HepG2 (cell line): ENCODE results near the gene C11orf58. TPM values are rescaled to one million over a fixed set of nuclear protein-coding genes. Genes with fewer than 3 reads are reported as not detected.

Experiments used
- ATAC-seq: fragments of 200-7000 bp; cut with Tn5 transposase; 3 replicates; pipeline ENCODE4 v1.9.1; 2020; ENCODE audit warnings: mild to moderate bottlenecking, moderate library complexity
- BruUV-seq: library from RNA; stranded (reverse); fragments of 400-500 nt; replicated peaks from 2 replicates; lab custom pipeline; 2021; lab: Mats Ljungman, UMichigan
- CTCF ChIA-PET: fragments of 300-600 bp; formaldehyde crosslinking; extraction: SDS; loops from one replicate; lab custom pipeline; 2021; ENCODE audit warnings: low total read pairs, inconsistent platforms, low intra/inter-chr PET ratio; lab: Yijun Ruan, JAX
- POLR2A ChIA-PET: fragments of 350-600 bp; sonication (Branson Sonifier 250); formaldehyde crosslinking; loops from one replicate; lab custom pipeline; 2020; ENCODE audit warnings: antibody characterized with exemption, inconsistent platforms; lab: Yijun Ruan, JAX
- DNase-seq: peaks from one replicate; pipeline ENCODE4 v3.0.0-alpha.2; 2015; ENCODE audit warnings: low spot score
- FAIRE-seq: peaks from 3 replicates; lab custom pipeline; 2011; peaks lifted over from hg19 to GRCh38; lab: Jason Lieb, UNC
- H2AFZ ChIP-seq: one replicate; pipeline ENCODE4 v1.6.1; 2011; ENCODE audit warnings: low read length, inconsistent platforms
- H3K27ac ChIP-seq: fragments of 300-600 bp; 3 replicates; pipeline ENCODE4 v1.8.0; 2011; ENCODE audit warnings: mixed run types, mild to moderate bottlenecking, mixed read lengths, low read length, inconsistent platforms; ENCODE audit not compliant: insufficient read depth; ENCODE audit errors: extremely low read length
- H3K27me3 ChIP-seq, 2 experiments: fragments of 200-600 bp in 1 of 2; 2 replicates in 1 of 2; 3 replicates in 1 of 2; pipeline versions ENCODE4 v1.6.0 to v1.8.0; 2011; ENCODE audit warnings: low read length in 2 of 2, mild to moderate bottlenecking in 2 of 2, moderate library complexity in 2 of 2, inconsistent platforms in 1 of 2; ENCODE audit not compliant: insufficient read depth in 2 of 2, control insufficient read depth in 1 of 2
- H3K36me3 ChIP-seq, 2 experiments: fragments of 200-600 bp in 1 of 2; replicated peaks in 1 of 2; 2 replicates in 1 of 2; 3 replicates in 1 of 2; pipeline versions ENCODE4 v1.5.1 to v1.8.0; 2011; ENCODE audit warnings: low read length in 2 of 2, inconsistent platforms in 1 of 2; ENCODE audit not compliant: insufficient read depth in 2 of 2, control insufficient read depth in 1 of 2
- H3K4me1 ChIP-seq: 2 replicates; pipeline ENCODE4 v1.5.1; 2012; ENCODE audit warnings: low read length, inconsistent platforms; ENCODE audit not compliant: insufficient read depth
- H3K4me2 ChIP-seq: 2 replicates; pipeline ENCODE4 v1.6.0; 2011; ENCODE audit warnings: low read depth, low read length, inconsistent platforms
- H3K4me3 ChIP-seq, 3 experiments: fragments of 200-600 bp in 1 of 3; sonication (generic), shearing (Covaris generic) in 1 of 3; replicated peaks in 1 of 3; 2 replicates each; pipeline ENCODE4 v1.5.1; 2011 to 2016; ENCODE audit warnings: low read length in 3 of 3, inconsistent platforms in 2 of 3, low read depth in 2 of 3, mild to moderate bottlenecking in 2 of 3, control low read depth in 1 of 3, mixed read lengths in 1 of 3; ENCODE audit not compliant: insufficient read depth in 1 of 3
- H3K79me2 ChIP-seq: one replicate; pipeline ENCODE4 v1.6.1; 2011; ENCODE audit warnings: low read length, inconsistent platforms; ENCODE audit not compliant: insufficient read depth
- H3K9ac ChIP-seq: 2 replicates; pipeline ENCODE4 v1.6.0; 2011; ENCODE audit warnings: mild to moderate bottlenecking, low read depth, low read length, inconsistent platforms; ENCODE audit not compliant: insufficient read depth
- H3K9me3 ChIP-seq: 2 replicates; pipeline ENCODE4 v1.5.1; 2012; ENCODE audit warnings: mild to moderate bottlenecking, low read length
- H4K20me1 ChIP-seq: 2 replicates; pipeline ENCODE4 v1.6.0; 2011; ENCODE audit warnings: inconsistent platforms, mild to moderate bottlenecking, low read length, moderate library complexity; ENCODE audit not compliant: insufficient read depth
- AGO2 ChIP-seq: fragments of 200-400 bp; formaldehyde crosslinking; optimal IDR thresholded peaks from 2 replicates; pipeline ENCODE3; 2017; ENCODE audit warnings: mild to moderate bottlenecking, low read depth, low read length, moderate library complexity
- BRD4 ChIP-seq: sonication (generic); formaldehyde crosslinking; IDR thresholded peaks from 2 replicates; pipeline ENCODE4 v1.4.0; 2020; ENCODE audit warnings: missing genetic modification reagents
- FOXO1 ChIP-seq: sonication (generic); formaldehyde crosslinking; IDR thresholded peaks from 2 replicates; pipeline ENCODE4 v1.4.0; 2020; ENCODE audit warnings: missing genetic modification reagents
- FOXP4 ChIP-seq: sonication (generic); formaldehyde crosslinking; IDR thresholded peaks from 2 replicates; pipeline ENCODE4 v1.4.0; 2020; ENCODE audit warnings: missing genetic modification reagents
- MAFG ChIP-seq: sonication (generic); formaldehyde crosslinking; IDR thresholded peaks from 2 replicates; pipeline ENCODE4 v1.5.1; 2020; ENCODE audit warnings: mild to moderate bottlenecking, missing genetic modification reagents
- MEIS2 ChIP-seq: sonication (generic); formaldehyde crosslinking; IDR thresholded peaks from 2 replicates; pipeline ENCODE4 v1.9.0; 2021; ENCODE audit warnings: mild to moderate bottlenecking, missing genetic modification reagents
- MYC ChIP-seq: sonication (generic); formaldehyde crosslinking; IDR thresholded peaks from 2 replicates; pipeline ENCODE4 v1.9.0; 2021; ENCODE audit warnings: missing genetic modification reagents, borderline replicate concordance
- NR0B2 ChIP-seq: sonication (generic); formaldehyde crosslinking; IDR thresholded peaks from 2 replicates; pipeline ENCODE4 v1.4.0; 2020; ENCODE audit warnings: mild to moderate bottlenecking, missing genetic modification reagents
- NR2C2 ChIP-seq: sonication (generic); formaldehyde crosslinking; IDR thresholded peaks from 2 replicates; pipeline ENCODE4 v1.4.0; 2020; ENCODE audit warnings: missing genetic modification reagents, mild to moderate bottlenecking, moderate library complexity, borderline replicate concordance
- PHB2 ChIP-seq: fragments of 450-650 bp; IDR thresholded peaks from 2 replicates; pipeline ENCODE4 v1.6.1; 2018; ENCODE audit not compliant: partially characterized antibody
- ZFP82 ChIP-seq: sonication (generic); formaldehyde crosslinking; IDR thresholded peaks from 2 replicates; pipeline ENCODE4 v1.5.1; 2020; ENCODE audit warnings: mild to moderate bottlenecking, missing genetic modification reagents, borderline replicate concordance
- ZKSCAN5 ChIP-seq: sonication (generic); formaldehyde crosslinking; IDR thresholded peaks from 2 replicates; pipeline ENCODE4 v1.5.1; 2020; ENCODE audit warnings: mild to moderate bottlenecking, missing genetic modification reagents
- ZNF331 ChIP-seq: sonication (generic); formaldehyde crosslinking; IDR thresholded peaks from 2 replicates; pipeline ENCODE4 v1.4.0; 2020; ENCODE audit warnings: missing genetic modification reagents
- ZNF530 ChIP-seq: sonication (generic); formaldehyde crosslinking; IDR thresholded peaks from 2 replicates; pipeline ENCODE4 v1.5.0; 2020; ENCODE audit warnings: low read depth, mild to moderate bottlenecking, missing genetic modification reagents
- WGBS: methylation state at CpG from one replicate; pipeline ENCODE4 v1.1.6; 2017; ENCODE audit warnings: low lambda C conversion rate; 5-methylcytosine and 5-hydroxymethylcytosine counted together
- in situ Hi-C: cut with HindIII; loops from 2 replicates; pipeline ENCODE4 v1.10.0; 2017; ENCODE audit warnings: low pct_unique_long_range_greater_than_20kb; ENCODE audit not compliant: extremely low pct_ligation_motif_present
- intact Hi-C: fragments of 100-400 bp; cut with micrococcal nuclease; formaldehyde crosslinking; loops from one replicate; pipeline ENCODE4 v1.10.0; 2022; ENCODE audit not compliant: unreplicated experiment
- polyA plus RNA-seq, 8 experiments: library from polyadenylated mRNA; depleted of rRNA in 3 of 8; stranded (reverse) in 7 of 8; unstranded in 1 of 8; fragments of >200 nt; fragmentation: Illumina TruSeq in 4 of 8; extraction: Trizol in 4 of 8; gene quantifications; 2 replicates each; pipeline versions ENCODE4 v1.2.1 to v1.2.3, GENCODE V29; 2011 to 2016; ENCODE audit warnings: low read depth in 4 of 8, missing spikeins in 1 of 8, mixed read lengths in 1 of 8; ENCODE audit not compliant: insufficient read depth in 1 of 8
- total RNA-seq, 5 experiments: library from RNA; depleted of rRNA; stranded (reverse); fragments of >200 nt; fragmentation: Illumina TruSeq; extraction: Trizol; gene quantifications; 2 replicates each; pipeline ENCODE4 v1.2.3, GENCODE V29; 2016; ENCODE audit warnings: low read depth in 1 of 5
- TF ChIP-seq, protein P1 (sequence below): sonication (generic); formaldehyde crosslinking; IDR thresholded peaks from 2 replicates; pipeline ENCODE4 v1.5.1; 2020; ENCODE audit warnings: missing genetic modification reagents, mild to moderate bottlenecking, borderline replicate concordance
- TF ChIP-seq, protein P2 (sequence below): sonication (generic); formaldehyde crosslinking; conservative IDR thresholded peaks from 2 replicates; pipeline ENCODE4 v1.5.0; 2020; ENCODE audit warnings: missing genetic modification reagents
- TF ChIP-seq, protein P3 (sequence below): IDR thresholded peaks from 2 replicates; pipeline ENCODE4 v1.6.1; 2016

C11orf58 gene
- total and polyA plus RNA-seq, 2 of the 13 experiments (the other 11 are each of a cell fraction or from before 2014, with no cell fraction given) = 83.8 to 167 TPM

DNA sequence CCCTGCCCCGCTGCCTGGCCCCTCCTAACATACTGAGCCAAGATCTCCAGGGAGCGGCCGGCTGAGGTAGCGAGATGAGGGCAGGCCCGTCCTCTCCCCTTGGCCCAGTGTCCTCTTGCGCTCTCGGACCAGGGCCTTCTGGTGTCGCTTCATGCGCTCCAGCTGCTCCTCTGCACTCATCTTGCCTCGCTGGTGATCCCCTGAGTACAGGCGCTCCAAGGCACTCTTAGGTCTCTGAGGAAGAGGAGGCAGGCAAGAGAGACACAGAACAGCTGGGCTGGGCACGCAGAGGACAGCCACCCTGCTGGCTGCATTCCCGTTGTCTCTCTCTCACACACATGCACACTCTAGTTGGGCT, 50.6 kb downstream of the C11orf58 start:
- Histone ChIP-seq H3K27ac (no peak overlapping the region), H3K36me3 (peaks cover 12 to 34% of the 10 kb centered on the region in 2 experiments), H3K9ac (no peak overlapping the region), H3K79me2 (no peaks in the 10 kb centered on the region), H3K4me2 (no peak overlapping the region), H3K4me1 (peaks cover 47% of the 10 kb centered on the region), H3K4me3 (no peak overlapping the region)
- CTCF ChIA-PET = interaction anchor here (1.5 kb wide), 1 partner anchor 31 kb away, joined by 8 read pairs; no protein-coding TSS in a partner anchor
- no peak for ATAC-seq
- in situ Hi-C loops = no loop called here
- intact Hi-C loops = loop anchor here (10.0 kb wide), 1 partner anchor 136 kb away; no protein-coding TSS in a partner anchor
- no TSS peak for BruUV-seq
- TF ChIP-seq ZNF530 (no peak), PHB2 (no peak), ZFP82 (no peak), NR2C2 (no peak), MEIS2 (no peak), FOXP4 (CRISPR knock-in tag) (no peak), MYC (CRISPR knock-in tag) (0 out of 2 replicates have a peak, but pooled peaks have one; percentile 6), BRD4 (CRISPR knock-in tag) (no peak), FOXO1 (no peak), ZNF331 (CRISPR knock-in tag) (no peak), MAFG (no peak), ZKSCAN5 (CRISPR knock-in tag) (no peak), NR0B2 (no peak), AGO2 (peak; percentile 28)
- TF ChIP-seq, protein P1, sequence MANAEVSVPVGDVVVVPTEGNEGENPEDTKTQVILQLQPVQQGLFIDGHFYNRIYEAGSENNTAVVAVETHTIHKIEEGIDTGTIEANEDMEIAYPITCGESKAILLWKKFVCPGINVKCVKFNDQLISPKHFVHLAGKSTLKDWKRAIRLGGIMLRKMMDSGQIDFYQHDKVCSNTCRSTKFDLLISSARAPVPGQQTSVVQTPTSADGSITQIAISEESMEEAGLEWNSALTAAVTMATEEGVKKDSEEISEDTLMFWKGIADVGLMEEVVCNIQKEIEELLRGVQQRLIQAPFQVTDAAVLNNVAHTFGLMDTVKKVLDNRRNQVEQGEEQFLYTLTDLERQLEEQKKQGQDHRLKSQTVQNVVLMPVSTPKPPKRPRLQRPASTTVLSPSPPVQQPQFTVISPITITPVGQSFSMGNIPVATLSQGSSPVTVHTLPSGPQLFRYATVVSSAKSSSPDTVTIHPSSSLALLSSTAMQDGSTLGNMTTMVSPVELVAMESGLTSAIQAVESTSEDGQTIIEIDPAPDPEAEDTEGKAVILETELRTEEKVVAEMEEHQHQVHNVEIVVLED (CRISPR knock-in tag) = no peak
- TF ChIP-seq, protein P2, sequence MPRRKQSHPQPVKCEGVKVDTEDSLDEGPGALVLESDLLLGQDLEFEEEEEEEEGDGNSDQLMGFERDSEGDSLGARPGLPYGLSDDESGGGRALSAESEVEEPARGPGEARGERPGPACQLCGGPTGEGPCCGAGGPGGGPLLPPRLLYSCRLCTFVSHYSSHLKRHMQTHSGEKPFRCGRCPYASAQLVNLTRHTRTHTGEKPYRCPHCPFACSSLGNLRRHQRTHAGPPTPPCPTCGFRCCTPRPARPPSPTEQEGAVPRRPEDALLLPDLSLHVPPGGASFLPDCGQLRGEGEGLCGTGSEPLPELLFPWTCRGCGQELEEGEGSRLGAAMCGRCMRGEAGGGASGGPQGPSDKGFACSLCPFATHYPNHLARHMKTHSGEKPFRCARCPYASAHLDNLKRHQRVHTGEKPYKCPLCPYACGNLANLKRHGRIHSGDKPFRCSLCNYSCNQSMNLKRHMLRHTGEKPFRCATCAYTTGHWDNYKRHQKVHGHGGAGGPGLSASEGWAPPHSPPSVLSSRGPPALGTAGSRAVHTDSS (CRISPR knock-in tag) = no peak
- TF ChIP-seq, protein P3, sequence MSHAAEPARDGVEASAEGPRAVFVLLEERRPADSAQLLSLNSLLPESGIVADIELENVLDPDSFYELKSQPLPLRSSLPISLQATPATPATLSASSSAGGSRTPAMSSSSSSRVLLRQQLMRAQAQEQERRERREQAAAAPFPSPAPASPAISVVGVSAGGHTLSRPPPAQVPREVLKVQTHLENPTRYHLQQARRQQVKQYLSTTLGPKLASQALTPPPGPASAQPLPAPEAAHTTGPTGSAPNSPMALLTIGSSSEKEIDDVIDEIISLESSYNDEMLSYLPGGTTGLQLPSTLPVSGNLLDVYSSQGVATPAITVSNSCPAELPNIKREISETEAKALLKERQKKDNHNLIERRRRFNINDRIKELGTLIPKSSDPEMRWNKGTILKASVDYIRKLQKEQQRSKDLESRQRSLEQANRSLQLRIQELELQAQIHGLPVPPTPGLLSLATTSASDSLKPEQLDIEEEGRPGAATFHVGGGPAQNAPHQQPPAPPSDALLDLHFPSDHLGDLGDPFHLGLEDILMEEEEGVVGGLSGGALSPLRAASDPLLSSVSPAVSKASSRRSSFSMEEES = no peak
- TF ChIP-seq, all 625 proteins: peak for 2
- POLR2A ChIA-PET = no interaction called here
- DNase-seq (no peak), FAIRE-seq (no peak)
- Histone ChIP-seq H4K20me1 (no peaks in the 10 kb centered on the region), H3K27me3 (no peaks in the 10 kb centered on the region), H2AFZ (no peak overlapping the region), H3K9me3 (no peaks in the 10 kb centered on the region)
- 98% methylated on average over 6 of the region's 13 CpGs for WGBS
